Spleen (tissue), 7 donors: Measurements from ENCODE around the gene TRIAP1.

ENCODE experiments used
- CTCF ChIP-seq, 11 experiments: fragments of 200-600 bp in 7 of 11; fragments of 450-650 bp in 4 of 11; sonication (generic) in 4 of 11; IDR thresholded peaks in 8 of 11; conservative IDR thresholded peaks in 3 of 11; 1 replicate in 7 of 11; 2 replicates in 4 of 11; pipeline versions ENCODE4 v1.4.0 to v1.8.0; 2016 to 2021; ENCODE audit warnings: antibody characterized with exemption in 11 of 11, inconsistent platforms in 4 of 11, mild to moderate bottlenecking in 1 of 11
- POLR2A ChIP-seq, 3 donors: fragments of 450-650 bp; IDR thresholded peaks; one replicate each; pipeline ENCODE4 v1.5.1; 2017; ENCODE audit warnings: antibody characterized with exemption in 3 of 3, mild to moderate bottlenecking in 1 of 3
- POLR2AphosphoS5 ChIP-seq, 3 donors: sonication (generic); formaldehyde crosslinking; IDR thresholded peaks; one replicate each; pipeline ENCODE4 v1.5.1; 2017; ENCODE audit warnings: antibody characterized with exemption in 3 of 3
- donor health status: DM: no; HTN: no; CAD: no; lungs with moderate emphysema.
- donor health status: DM: no; HTN: no; CAD: no.
- donor health status: DM: no; HTN: no; CAD: no.

GRCh38 chr12:120479458-120479857, 33.3 kb upstream of the TRIAP1 start:
- no peak for TF ChIP-seq CTCF (IDR thresholded peaks at IDR 0.05 in 8 of 11, conservative IDR thresholded peaks at IDR 0.05 in 3 of 11)
- no peak for TF ChIP-seq POLR2A (IDR thresholded peaks at IDR 0.05)
- no peak for TF ChIP-seq POLR2AphosphoS5 (IDR thresholded peaks at IDR 0.05)
